GM12873 (cell line): Measurements from ENCODE around the gene MEIS1.

ENCODE experiments used
- CTCF ChIP-seq: IDR thresholded peaks from 2 replicates; pipeline ENCODE4 v1.5.1; 2012; ENCODE audit warnings: low read depth, mild to moderate bottlenecking, moderate library complexity, low read length, control low read depth; ENCODE audit not compliant: insufficient read depth; ENCODE audit errors: missing control alignments

Gene MEIS1

GRCh38 chr2:66539452-66539851 lies 104.5 kb downstream of the MEIS1 start:
- no peak for TF ChIP-seq CTCF

GRCh38 chr2:66541646-66542045 lies 106.7 kb downstream of the MEIS1 start:
- TF ChIP-seq CTCF: no peak

- no peak for TF ChIP-seq CTCF
Measured at GRCh38 chr2:66543257-66543767, 108.4 kb downstream of the MEIS1 start.

- TF ChIP-seq CTCF: no peak
Measured at GRCh38 chr2:66544258-66544657, 109.3 kb downstream of the MEIS1 start.

- no peak for TF ChIP-seq CTCF
Measured at GRCh38 chr2:66545258-66545657, 110.3 kb downstream of the MEIS1 start.

GRCh38 chr2:66547118-66547517 lies 112.2 kb downstream of the MEIS1 start:
- no peak for TF ChIP-seq CTCF

- TF ChIP-seq CTCF: no peak
Measured at GRCh38 chr2:66547887-66548286, 113.0 kb downstream of the MEIS1 start.
